B cell (primary cell): ENCODE data around the gene PRKAG2. TPM values are rescaled to one million over a fixed set of nuclear protein-coding genes. Genes with fewer than 3 reads are reported as not detected.

Experiments used
- ATAC-seq: fragments of 200-7000 bp; cut with Tn5 transposase; one replicate; pipeline ENCODE4 v1.10.0; 2021; ENCODE audit warnings: low read depth, mild to moderate bottlenecking, moderate number of reproducible peaks, moderate library complexity
- CTCF ChIA-PET: fragments of 350-600 bp; sonication (Branson Sonifier 250); formaldehyde crosslinking; loops from one replicate; lab custom pipeline; 2021; ENCODE audit warnings: antibody characterized with exemption, inconsistent platforms; lab: Charles Lee
- POLR2A ChIA-PET: fragments of 350-600 bp; sonication (Branson Sonifier 250); formaldehyde crosslinking; loops from one replicate; lab custom pipeline; 2021; ENCODE audit warnings: antibody characterized with exemption; lab: Charles Lee
- DNase-seq: peaks from one replicate; pipeline ENCODE4 v3.0.0; 2013
- H2AFZ ChIP-seq: 2 replicates; pipeline ENCODE4 v1.6.1; 2012; ENCODE audit warnings: mild to moderate bottlenecking, low read depth, low read length; ENCODE audit not compliant: insufficient read depth, poor library complexity, severe bottlenecking
- H3K27ac ChIP-seq, 2 donors: 1 replicate in 1 of 2; 2 replicates in 1 of 2; pipeline ENCODE4 v1.5.1; 2012 to 2013; ENCODE audit warnings: low read length in 2 of 2, mild to moderate bottlenecking in 2 of 2, moderate library complexity in 1 of 2
- H3K27me3 ChIP-seq, 4 experiments: fragments of 200-600 bp in 1 of 4; sonication (generic) in 1 of 4; replicated peaks in 1 of 4; 1 replicate in 2 of 4; 2 replicates in 2 of 4; pipeline versions ENCODE4 v1.6.1 to v1.7.0; 2013 to 2016; ENCODE audit warnings: low read length in 3 of 4, mild to moderate bottlenecking in 2 of 4, mixed read lengths in 1 of 4, moderate library complexity in 1 of 4; ENCODE audit not compliant: insufficient read depth in 4 of 4, control insufficient read depth in 3 of 4; ENCODE audit errors: control extremely low read depth in 1 of 4
- H3K36me3 ChIP-seq, 2 experiments: replicated peaks in 1 of 2; 1 replicate in 1 of 2; 2 replicates in 1 of 2; pipeline versions ENCODE4 v1.6.1 to v1.7.1; 2013; ENCODE audit warnings: low read length in 1 of 2; ENCODE audit not compliant: insufficient read depth in 2 of 2, control insufficient read depth in 1 of 2; ENCODE audit errors: control extremely low read depth in 1 of 2, extremely low read depth in 1 of 2
- H3K4me1 ChIP-seq, 2 donors: fragments of 200-600 bp in 1 of 2; sonication (generic) in 1 of 2; 1 replicate in 1 of 2; 2 replicates in 1 of 2; pipeline versions ENCODE4 v1.5.1 to v1.6.1; 2013 to 2017; ENCODE audit warnings: low read length in 2 of 2; ENCODE audit not compliant: control insufficient read depth in 2 of 2, insufficient read depth in 2 of 2
- H3K4me2 ChIP-seq: replicated peaks from 2 replicates; pipeline ENCODE3; 2012; ENCODE audit warnings: mild to moderate bottlenecking, low read depth, low read length; ENCODE audit not compliant: poor library complexity, severe bottlenecking
- H3K4me3 ChIP-seq, 5 experiments: fragments of 200-600 bp in 1 of 5; sonication (generic) in 1 of 5; 1 replicate in 3 of 5; 2 replicates in 2 of 5; pipeline versions ENCODE4 v1.5.1 to v1.7.0; 2011 to 2016; ENCODE audit warnings: low read length in 4 of 5, mild to moderate bottlenecking in 4 of 5, low read depth in 2 of 5, control low read depth in 1 of 5, moderate library complexity in 1 of 5; ENCODE audit not compliant: insufficient read depth in 1 of 5; ENCODE audit errors: control extremely low read depth in 1 of 5, extremely low read depth in 1 of 5
- H3K79me2 ChIP-seq: fragments of 200-600 bp; sonication (generic); one replicate; pipeline ENCODE4 v1.6.0; 2016; ENCODE audit warnings: low read length; ENCODE audit not compliant: control insufficient read depth, insufficient read depth
- H3K9ac ChIP-seq: fragments of 200-600 bp; sonication (generic); 2 replicates; pipeline ENCODE4 v1.6.1; 2017; ENCODE audit warnings: mild to moderate bottlenecking, low read length, moderate library complexity
- H3K9me3 ChIP-seq, 3 donors: one replicate each; pipeline versions ENCODE4 v1.6.1 to v1.7.1; 2013; ENCODE audit warnings: low read length in 2 of 3; ENCODE audit not compliant: control insufficient read depth in 2 of 3, insufficient read depth in 1 of 3; ENCODE audit errors: control extremely low read depth in 1 of 3
- H4K20me1 ChIP-seq: 2 replicates; pipeline ENCODE4 v1.6.0; 2012; ENCODE audit warnings: mild to moderate bottlenecking, low read length; ENCODE audit not compliant: insufficient read depth, control insufficient read depth, poor library complexity, severe bottlenecking
- H3K27ac Mint-ChIP-seq: one replicate; pipeline ENCODE4 v1.8.0; 2021; ENCODE audit warnings: mixed read lengths
- H3K27me3 Mint-ChIP-seq: one replicate; pipeline ENCODE4 v1.8.0; 2021; ENCODE audit warnings: mixed read lengths
- H3K4me1 Mint-ChIP-seq: one replicate; pipeline ENCODE4 v1.8.0; 2021; ENCODE audit warnings: mixed read lengths
- H3K4me3 Mint-ChIP-seq: one replicate; pipeline ENCODE4 v1.8.0; 2021; ENCODE audit warnings: mixed read lengths
- H3K9me3 Mint-ChIP-seq: one replicate; pipeline ENCODE4 v1.8.0; 2022; ENCODE audit warnings: mixed read lengths; ENCODE audit not compliant: insufficient read depth
- CTCF ChIP-seq: fragments of 200-600 bp; IDR thresholded peaks from one replicate; pipeline ENCODE4 v1.8.0; 2022; ENCODE audit warnings: antibody characterized with exemption, mild to moderate bottlenecking
- EZH2 ChIP-seq: IDR thresholded peaks from 2 replicates; pipeline ENCODE4 v1.6.1; 2012; ENCODE audit warnings: borderline replicate concordance, low read depth, mild to moderate bottlenecking, moderate library complexity, low read length; ENCODE audit not compliant: insufficient read depth, poor library complexity, severe bottlenecking
- WGBS: methylation state at CpG from one replicate; pipeline ENCODE4 v1.1.5; 2013; ENCODE audit warnings: missing lambda C conversion rate; ENCODE audit not compliant: insufficient coverage; 5-methylcytosine and 5-hydroxymethylcytosine counted together
- intact Hi-C: fragments of 100-400 bp; cut with micrococcal nuclease; formaldehyde crosslinking; loops from one replicate; pipeline ENCODE4 v1.10.0; 2022
- polyA plus RNA-seq: library from polyadenylated mRNA; depleted of rRNA; stranded (reverse); fragments of >200 nt; gene quantifications from 2 replicates; pipeline ENCODE4 v1.2.3, GENCODE V29; 2012
- total RNA-seq, 2 donors: library from RNA; stranded (reverse); fragments of 120-200 nt in 1 of 2; gene quantifications; 1 replicate in 1 of 2; 2 replicates in 1 of 2; pipeline versions ENCODE4 v1.2.3 to v1.2.4, GENCODE V29; 2013 to 2022

Gene PRKAG2
- total and polyA plus RNA-seq, 2 donors (not counting 1 experiment from before 2014, with no cell fraction given) = 22.1 to 56.3 TPM

- Histone ChIP-seq H3K27ac (no peak overlapping the region), H3K27me3 (no peaks in the 10 kb centered on the region), H3K4me2 (no peak overlapping the region), H4K20me1 (no peaks in the 10 kb centered on the region), H3K36me3 (peaks cover 3 to 45% of the 10 kb centered on the region in 2 experiments), H2AFZ (no peak overlapping the region), H3K9ac (no peak overlapping the region), H3K9me3 (no peaks in the 10 kb centered on the region), H3K79me2 (no peaks in the 10 kb centered on the region), H3K4me1 (no peaks in the 10 kb centered on the region), H3K4me3 (no peak overlapping the region)
- DNase-seq = no peak
- no peaks in the 10 kb centered on the region for H3K27me3 Mint-ChIP-seq
- 100% methylated on average over 2 of the region's 5 CpGs for WGBS
- H3K27ac Mint-ChIP-seq = no peak overlapping the region
- no peak for TF ChIP-seq CTCF
- TF ChIP-seq EZH2 = no peak
- no peak overlapping the region for H3K4me3 Mint-ChIP-seq
- H3K4me1 Mint-ChIP-seq = no peaks in the 10 kb centered on the region
- intact Hi-C loops = no loop called here
- H3K9me3 Mint-ChIP-seq = no peaks in the 10 kb centered on the region
- no peak for ATAC-seq
- ChIA-PET POLR2A (no interaction called here), CTCF (no interaction called here)
Observed at GRCh38 chr7:151559557-151560183, 317.2 kb downstream of the PRKAG2 start.

GRCh38 chr7:151558575-151558974, 318.3 kb downstream of the PRKAG2 start:
- no peaks in the 10 kb centered on the region for H3K79me2 ChIP-seq
- no peaks in the 10 kb centered on the region for H3K9me3 Mint-ChIP-seq
- no peaks in the 10 kb centered on the region for H3K27me3 Mint-ChIP-seq
- CTCF ChIA-PET = interaction anchor here (0.8 kb wide), 1 partner anchor 199 kb away, joined by 3 read pairs; no protein-coding TSS in a partner anchor
- H3K4me1 ChIP-seq = no peaks in the 10 kb centered on the region
- whole genome bisulfite sequencing = 98% methylated on average over 5 of the region's 6 CpGs
- TF ChIP-seq CTCF = no peak
- TF ChIP-seq EZH2 = no peak
- H3K36me3 ChIP-seq = peaks cover 3 to 37% of the 10 kb centered on the region in 2 experiments
- no peak overlapping the region for H3K27ac Mint-ChIP-seq
- H3K4me2 ChIP-seq = no peak overlapping the region
- H3K27me3 ChIP-seq = no peaks in the 10 kb centered on the region
- no peak overlapping the region for H3K9ac ChIP-seq
- H3K4me3 ChIP-seq = no peak overlapping the region
- no peaks in the 10 kb centered on the region for H3K4me1 Mint-ChIP-seq
- no peak for DNase-seq
- no peaks in the 10 kb centered on the region for H4K20me1 ChIP-seq
- no peak overlapping the region for H3K4me3 Mint-ChIP-seq
- no peak for ATAC-seq
- POLR2A ChIA-PET = no interaction called here
- H2AFZ ChIP-seq = no peak overlapping the region
- H3K9me3 ChIP-seq = no peaks in the 10 kb centered on the region
- H3K27ac ChIP-seq = no peak overlapping the region
- intact Hi-C loops = no loop called here
